Glutamatergic neuron (in vitro differentiated cells): ENCODE measurements around the gene RPTOR. TPM values are rescaled to one million over a fixed set of nuclear protein-coding genes. Genes with fewer than 3 reads are reported as not detected.

Experiments used
- DNase-seq: peaks from one replicate; pipeline ENCODE4 v3.0.0; 2022
- H3K27ac Mint-ChIP-seq: one replicate; pipeline ENCODE4 v1.8.0; 2020; ENCODE audit warnings: mild to moderate bottlenecking, mixed read lengths, inconsistent platforms; ENCODE audit not compliant: unreplicated experiment
- H3K27me3 Mint-ChIP-seq: one replicate; pipeline ENCODE4 v1.8.0; 2020; ENCODE audit warnings: mild to moderate bottlenecking, moderate library complexity, mixed read lengths, inconsistent platforms; ENCODE audit not compliant: unreplicated experiment
- H3K36me3 Mint-ChIP-seq: one replicate; pipeline ENCODE4 v1.8.0; 2020; ENCODE audit warnings: mild to moderate bottlenecking, mixed read lengths, inconsistent platforms; ENCODE audit not compliant: unreplicated experiment
- H3K4me1 Mint-ChIP-seq: one replicate; pipeline ENCODE4 v1.8.0; 2020; ENCODE audit warnings: mild to moderate bottlenecking, low read depth, mixed read lengths, inconsistent platforms; ENCODE audit not compliant: unreplicated experiment
- H3K4me3 Mint-ChIP-seq: one replicate; pipeline ENCODE4 v1.8.0; 2020; ENCODE audit warnings: mild to moderate bottlenecking, mixed read lengths, inconsistent platforms; ENCODE audit not compliant: unreplicated experiment
- H3K9me3 Mint-ChIP-seq: one replicate; pipeline ENCODE4 v1.8.0; 2020; ENCODE audit warnings: mild to moderate bottlenecking, moderate library complexity, mixed read lengths, inconsistent platforms; ENCODE audit not compliant: unreplicated experiment
- CTCF ChIP-seq: fragments of 200-600 bp; sonication (generic); IDR thresholded peaks from one replicate; pipeline ENCODE4 v1.5.0; 2021; ENCODE audit not compliant: partially characterized antibody, unreplicated experiment
- total RNA-seq: library from RNA; stranded (reverse); fragmentation: NEBNext Ultra II Directional; extraction: Animal tissue kit (Norgen Biotek cat#: 25700); gene quantifications from one replicate; pipeline ENCODE4 v1.2.1, GENCODE V29; 2021; ENCODE audit not compliant: unreplicated experiment

Gene RPTOR
- total RNA-seq, 1 donor from 2014 or later: 39.8 TPM

- TF ChIP-seq CTCF: no peak
- Mint-ChIP-seq H3K27ac (no peak overlapping the region), H3K27me3 (peaks cover 5% of the 10 kb centered on the region)
Observed at GRCh38 chr17:80527016-80527645, 17.5 kb upstream of the RPTOR start.

GRCh38 chr17:80528536-80528935 is 16.1 kb upstream of the RPTOR start:
- H3K9me3 Mint-ChIP-seq: peaks cover 1% of the 10 kb centered on the region
- no peak for DNase-seq
- H3K4me1 Mint-ChIP-seq: peaks cover 17% of the 10 kb centered on the region
- H3K27me3 Mint-ChIP-seq: peaks cover 5% of the 10 kb centered on the region
- TF ChIP-seq CTCF: no peak
- H3K36me3 Mint-ChIP-seq: no peaks in the 10 kb centered on the region
- no peak overlapping the region for H3K27ac Mint-ChIP-seq
- no peak overlapping the region for H3K4me3 Mint-ChIP-seq

More at GRCh38 chr17:80527016-80527645, 17.5 kb upstream of the RPTOR start:
- peaks cover 17% of the 10 kb centered on the region for H3K4me1 Mint-ChIP-seq
- no peaks in the 10 kb centered on the region for H3K36me3 Mint-ChIP-seq
- H3K9me3 Mint-ChIP-seq: peaks cover 3% of the 10 kb centered on the region
- DNase-seq: no peak
- no peak overlapping the region for H3K4me3 Mint-ChIP-seq

GRCh38 chr17:80529104-80529903 is 15.3 kb upstream of the RPTOR start:
- no peaks in the 10 kb centered on the region for H3K36me3 Mint-ChIP-seq
- no peak for DNase-seq
- no peak for TF ChIP-seq CTCF
- peaks cover 1% of the 10 kb centered on the region for H3K9me3 Mint-ChIP-seq
- H3K4me1 Mint-ChIP-seq: peaks cover 11% of the 10 kb centered on the region
- peaks cover 5% of the 10 kb centered on the region for H3K27me3 Mint-ChIP-seq
- no peak overlapping the region for H3K4me3 Mint-ChIP-seq
- no peak overlapping the region for H3K27ac Mint-ChIP-seq

GRCh38 chr17:80529904-80530292 is 14.7 kb upstream of the RPTOR start:
- no peak overlapping the region for H3K4me3 Mint-ChIP-seq
- peaks cover 1% of the 10 kb centered on the region for H3K9me3 Mint-ChIP-seq
- no peak for DNase-seq

More at GRCh38 chr17:80529904-80530292, 14.7 kb upstream of the RPTOR start:
- TF ChIP-seq CTCF: no peak
- Mint-ChIP-seq H3K27me3 (peaks cover 5% of the 10 kb centered on the region), H3K36me3 (no peaks in the 10 kb centered on the region), H3K4me1 (peaks cover 7% of the 10 kb centered on the region), H3K27ac (no peak overlapping the region)
